ENCODE results near the gene APH1A.
"Not testable (repeated sequence)": the region's sequence is repeated elsewhere in the genome, so short reads cannot be mapped to it uniquely, and the experiment has no call there.

Gene APH1A

DNA sequence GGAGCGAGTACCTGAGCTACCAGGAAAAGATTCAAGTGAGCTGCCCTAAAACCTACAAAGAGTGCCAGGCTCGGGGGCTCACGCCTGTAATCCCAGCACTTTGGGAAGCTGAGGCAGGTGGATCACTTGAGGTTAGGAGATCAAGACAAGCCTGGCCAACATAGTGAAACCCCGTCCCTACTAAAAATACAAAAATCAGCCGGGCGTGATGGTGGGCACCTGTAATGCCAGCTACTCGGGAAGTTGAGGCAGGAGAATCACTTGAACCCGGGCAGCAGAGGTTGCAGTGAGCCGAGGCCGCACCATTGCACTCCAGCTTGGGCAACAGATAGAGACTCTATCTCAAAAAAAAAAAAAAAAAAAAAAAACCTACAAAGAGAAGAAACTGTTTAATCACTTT, 35.9 kb downstream of the APH1A start:
- FAIRE-seq, result not testable (repeated sequence)

DNA sequence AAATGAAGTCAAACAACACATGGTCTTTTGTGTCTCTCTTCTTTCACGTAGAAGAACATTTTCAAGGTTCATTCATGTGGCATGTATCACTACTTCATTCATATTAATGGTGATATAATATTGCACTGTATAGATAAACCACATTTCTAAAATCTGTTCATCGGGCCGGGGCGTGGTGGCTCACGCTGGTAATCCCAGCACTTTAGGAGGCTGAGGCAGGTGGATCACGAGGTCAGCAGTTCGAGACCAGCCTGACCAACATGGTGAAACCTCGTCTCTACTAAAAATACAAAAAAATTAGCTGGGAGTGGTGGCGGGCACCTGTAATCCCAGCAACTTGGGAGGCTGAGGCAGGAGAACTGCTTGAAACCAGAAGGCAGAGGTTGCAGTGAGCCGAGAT, 40.6 kb downstream of the APH1A start:
- FAIRE-seq, result not testable (repeated sequence)

DNA sequence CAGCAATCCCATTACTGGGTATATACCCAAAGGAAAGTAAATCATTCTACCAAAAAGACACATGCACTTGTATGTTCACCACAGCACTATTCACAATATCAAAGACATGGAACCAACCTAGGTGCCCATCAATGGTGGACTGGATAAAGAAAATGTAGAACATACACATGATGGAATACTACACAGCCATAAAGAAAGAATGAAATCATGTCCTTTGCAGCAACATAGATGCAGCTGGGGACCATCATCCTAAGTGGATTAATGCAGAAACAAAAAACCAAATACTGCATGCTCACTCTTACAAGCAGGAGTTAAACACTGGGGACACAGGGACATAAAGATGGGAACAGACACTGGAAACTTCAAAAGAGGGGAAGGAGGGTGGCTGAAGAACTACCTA, 41.6 kb downstream of the APH1A start:
- no peak for FAIRE-seq

DNA sequence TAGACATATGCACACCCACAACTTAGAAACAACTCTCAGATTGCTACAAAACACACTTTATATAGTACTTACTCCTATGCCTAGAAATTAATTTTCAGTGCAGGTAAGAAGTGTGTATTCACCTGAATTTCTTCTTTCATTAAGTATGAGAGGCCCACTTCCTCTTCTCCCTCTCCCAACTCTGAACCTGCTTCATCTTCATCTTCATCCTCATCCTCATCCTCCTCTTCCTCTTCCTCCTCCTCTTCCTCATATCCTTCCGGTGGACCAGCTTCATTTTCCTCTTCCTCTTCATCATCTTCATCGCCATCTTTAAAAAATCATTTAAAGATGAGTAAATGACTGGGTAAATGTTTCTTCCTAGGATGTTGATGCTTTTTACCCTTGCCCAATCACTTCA, 42.3 kb downstream of the APH1A start:
- no peak for FAIRE-seq

DNA sequence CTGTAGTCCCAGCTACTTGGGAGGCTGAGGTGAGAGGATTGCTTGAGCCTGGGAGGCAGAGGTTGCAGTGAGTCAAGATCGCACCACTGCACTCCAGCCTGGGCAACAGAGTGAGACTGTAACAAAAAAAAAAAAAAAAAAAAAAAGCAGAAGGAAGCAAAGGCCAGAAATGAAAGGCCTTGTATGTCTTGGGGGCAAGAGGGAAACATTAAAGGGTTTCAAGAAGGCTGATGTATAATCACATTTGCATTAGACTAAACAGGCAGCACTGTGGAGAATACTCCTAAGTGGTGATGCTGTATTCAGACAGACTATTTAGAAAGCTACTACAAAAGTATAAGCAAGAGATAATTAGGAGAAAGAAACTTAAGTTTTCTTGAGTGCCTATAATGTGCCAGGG, 43.3 kb downstream of the APH1A start:
- no peak for FAIRE-seq

DNA sequence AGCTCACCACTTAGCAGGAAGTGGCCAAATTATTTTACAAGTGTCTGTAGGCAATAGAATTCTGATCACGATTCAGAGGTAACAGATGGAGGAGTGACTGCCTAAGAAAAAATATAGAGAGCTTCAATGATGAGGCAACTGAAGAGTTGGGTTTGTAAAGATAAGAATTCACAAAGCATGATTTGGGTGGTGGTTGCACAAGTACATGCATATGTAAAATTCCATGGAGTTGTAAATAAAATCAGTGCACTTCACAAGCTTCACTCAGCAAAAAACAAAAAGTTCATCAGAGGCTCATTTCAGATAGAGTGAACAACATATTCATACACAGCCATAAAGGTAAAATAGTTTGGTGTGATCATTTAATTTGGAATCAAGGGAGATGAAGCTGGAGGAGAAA, 43.8 kb downstream of the APH1A start:
- FAIRE-seq, result no peak

DNA sequence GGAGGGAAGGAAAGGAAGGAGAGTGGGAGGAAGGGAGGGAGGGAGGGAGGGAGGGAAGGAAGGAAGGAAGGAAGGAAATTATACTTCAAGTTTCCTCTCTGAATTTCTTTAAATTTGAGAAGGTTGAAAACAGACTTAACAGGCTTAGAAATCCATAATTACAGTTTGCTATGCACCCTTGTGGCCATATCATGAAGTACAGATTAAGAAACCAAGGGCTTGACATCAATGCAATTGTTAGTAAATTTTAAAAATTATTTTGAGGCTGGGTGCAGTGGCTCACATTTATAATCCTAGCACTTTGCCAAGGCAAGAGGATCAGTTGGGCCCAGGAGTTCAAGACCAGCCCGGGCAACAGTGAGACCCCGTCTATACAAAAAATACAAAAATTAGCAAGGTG, 47.3 kb downstream of the APH1A start:
- FAIRE-seq, result peak; percentile 46

DNA sequence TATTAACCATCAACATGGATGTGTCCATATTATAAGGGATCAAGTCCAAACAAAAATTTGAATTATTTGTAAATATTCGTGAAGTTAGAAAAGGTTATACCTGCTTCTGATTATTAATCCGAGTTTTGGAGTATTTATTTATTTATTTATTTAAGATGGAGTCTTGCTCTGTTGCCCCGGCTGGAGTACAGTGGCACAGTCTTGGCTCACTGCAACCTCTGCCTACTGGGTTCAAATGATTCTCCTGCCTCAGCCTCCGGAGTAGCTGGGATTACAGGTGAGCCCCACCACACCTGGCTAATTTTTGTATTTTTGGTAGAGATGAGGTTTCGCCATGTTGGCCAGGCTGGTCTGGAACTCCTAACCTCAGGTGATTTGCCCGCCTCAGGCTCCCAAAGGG, 53.0 kb downstream of the APH1A start:
- not testable (repeated sequence) for FAIRE-seq
